G401.6 (cell line): ENCODE data around the gene CLBA1.
"Not testable (repeated sequence)": the region's sequence is repeated elsewhere in the genome, so short reads cannot be mapped to it uniquely, and the experiment has no call there.

Source experiments
- FAIRE-seq: peaks from 2 replicates; lab custom pipeline; 2012; peaks lifted over from hg19 to GRCh38; lab: Jason Lieb, UNC

Gene CLBA1

GRCh38 chr14:104985675-104986486, at the start of gene CLBA1:
TSS of gene CLBA1 (plus strand) at chr14:104985788. CDS start at chr14:104986432, 644 bp downstream.
- no peak for FAIRE-seq

GRCh38 chr14:104935955-104936354, 49.6 kb upstream of the CLBA1 start:
- FAIRE-seq: no peak

- no peak for FAIRE-seq
These were observed 49.0 kb upstream of the CLBA1 start for GRCh38 chr14:104936361-104937155.

GRCh38 chr14:104937161-104937560, 48.4 kb upstream of the CLBA1 start:
- FAIRE-seq: no peak

- no peak for FAIRE-seq
These were observed 47.8 kb upstream of the CLBA1 start for GRCh38 chr14:104937694-104938365.

- no peak for FAIRE-seq
These were observed 47.2 kb upstream of the CLBA1 start for GRCh38 chr14:104938436-104938835.

- FAIRE-seq: no peak
These were observed 46.6 kb upstream of the CLBA1 start for GRCh38 chr14:104938960-104939359.

- FAIRE-seq: no peak
These were observed 45.8 kb upstream of the CLBA1 start for GRCh38 chr14:104939666-104940410.

- no peak for FAIRE-seq
These were observed 45.0 kb upstream of the CLBA1 start for GRCh38 chr14:104940526-104941150.

- no peak for FAIRE-seq
These were observed 43.9 kb upstream of the CLBA1 start for GRCh38 chr14:104941508-104942365.

- no peak for FAIRE-seq
These were observed 43.0 kb upstream of the CLBA1 start for GRCh38 chr14:104942586-104942985.

GRCh38 chr14:104943216-104944015, 42.2 kb upstream of the CLBA1 start:
- not testable (repeated sequence) for FAIRE-seq

GRCh38 chr14:104944016-104944308, 41.6 kb upstream of the CLBA1 start:
- FAIRE-seq: not testable (repeated sequence)

- not testable (repeated sequence) for FAIRE-seq
These were observed 41.0 kb upstream of the CLBA1 start for GRCh38 chr14:104944436-104945205.

- not testable (repeated sequence) for FAIRE-seq
These were observed 40.3 kb upstream of the CLBA1 start for GRCh38 chr14:104945266-104945665.

- FAIRE-seq: not testable (repeated sequence)
These were observed 39.3 kb upstream of the CLBA1 start for GRCh38 chr14:104945986-104946965.

GRCh38 chr14:104947201-104947600, 38.4 kb upstream of the CLBA1 start:
- FAIRE-seq: not testable (repeated sequence)
